BE2C (cell line): ENCODE measurements around the gene NME2.
"Not testable (repeated sequence)": the region's sequence is repeated elsewhere in the genome, so short reads cannot be mapped to it uniquely, and the experiment has no call there.

ENCODE experiments used
- DNase-seq: peaks from one replicate; pipeline ENCODE4 v3.0.0-alpha.2; 2020
- H3K27me3 ChIP-seq: fragments of 250-450 bp; sonication (Bioruptor Pico); 2 replicates; pipeline ENCODE4 v1.5.1; 2020; ENCODE audit warnings: mild to moderate bottlenecking
- H3K36me3 ChIP-seq: fragments of 250-450 bp; sonication (Bioruptor Pico); 2 replicates; pipeline ENCODE4 v1.5.1; 2020; ENCODE audit warnings: mild to moderate bottlenecking
- H3K4me1 ChIP-seq: fragments of 250-450 bp; sonication (Bioruptor Pico); 2 replicates; pipeline ENCODE4 v1.5.1; 2020
- H3K4me3 ChIP-seq: 2 replicates; pipeline ENCODE4 v1.5.1; 2011; ENCODE audit warnings: low read depth, low read length
- H3K9me3 ChIP-seq: fragments of 250-450 bp; sonication (Bioruptor Pico); 2 replicates; pipeline ENCODE4 v1.5.1; 2020
- CTCF ChIP-seq: IDR thresholded peaks from 2 replicates; pipeline ENCODE4 v1.5.1; 2012; ENCODE audit warnings: mild to moderate bottlenecking, low read depth, low read length

The NME2 gene

GRCh38 chr17:51169340-51169739 lies 3.1 kb downstream of the NME2 start:
- no peak for TF ChIP-seq CTCF
- H3K4me1 ChIP-seq: no peaks in the 10 kb centered on the region

GRCh38 chr17:51170736-51171135 lies 4.5 kb downstream of the NME2 start:
- TF ChIP-seq CTCF: no peak
- Histone ChIP-seq H3K27me3 (no peaks in the 10 kb centered on the region), H3K4me1 (no peaks in the 10 kb centered on the region), H3K36me3 (peaks cover 80% of the 10 kb centered on the region), H3K4me3 (no peak overlapping the region), H3K9me3 (no peaks in the 10 kb centered on the region)
- no peak for DNase-seq

More at GRCh38 chr17:51169340-51169739, 3.1 kb downstream of the NME2 start:
- no peaks in the 10 kb centered on the region for H3K9me3 ChIP-seq
- H3K36me3 ChIP-seq: peaks cover 73% of the 10 kb centered on the region
- no peak for DNase-seq
- no peak overlapping the region for H3K4me3 ChIP-seq
- no peaks in the 10 kb centered on the region for H3K27me3 ChIP-seq

GRCh38 chr17:51172030-51172429 lies 5.8 kb downstream of the NME2 start:
- H3K9me3 ChIP-seq, H3K4me1 ChIP-seq, H3K4me3 ChIP-seq, H3K27me3 ChIP-seq, DNase-seq: not testable (repeated sequence)
- H3K36me3 ChIP-seq: peaks cover 76% of the 10 kb centered on the region

DNA sequence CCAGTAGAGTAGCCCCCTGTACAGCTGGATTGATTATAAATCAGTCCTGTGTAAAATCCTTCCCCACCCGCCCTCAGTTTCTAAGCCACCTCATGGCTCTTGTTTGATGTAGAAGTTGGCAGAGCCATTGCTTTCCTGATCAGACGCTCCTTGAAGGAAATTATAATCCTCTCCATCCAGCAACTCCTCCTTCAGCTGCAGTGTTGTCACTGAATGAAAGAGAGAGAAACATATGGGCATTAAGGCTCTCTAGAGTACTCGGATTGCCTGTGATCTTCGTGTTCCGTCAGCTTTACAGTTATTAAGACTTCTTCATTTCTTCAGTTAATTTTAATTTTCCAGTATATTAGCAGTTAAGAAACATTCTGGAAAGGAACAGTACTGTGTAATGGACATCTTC lies 14.3 kb downstream of the NME2 start:
- Histone ChIP-seq H3K36me3 (peaks cover 20% of the 10 kb centered on the region), H3K4me3 (no peak overlapping the region), H3K4me1 (peaks cover 5% of the 10 kb centered on the region), H3K9me3 (no peaks in the 10 kb centered on the region), H3K27me3 (no peaks in the 10 kb centered on the region)
- TF ChIP-seq CTCF: no peak
- no peak for DNase-seq

GRCh38 chr17:51184124-51184523 lies 17.9 kb downstream of the NME2 start:
- no peaks in the 10 kb centered on the region for H3K27me3 ChIP-seq
- peaks cover 5% of the 10 kb centered on the region for H3K4me1 ChIP-seq
- peaks cover 23% of the 10 kb centered on the region for H3K36me3 ChIP-seq
- no peak overlapping the region for H3K4me3 ChIP-seq
- TF ChIP-seq CTCF: no peak
- H3K9me3 ChIP-seq: no peaks in the 10 kb centered on the region
- DNase-seq: no peak

DNA sequence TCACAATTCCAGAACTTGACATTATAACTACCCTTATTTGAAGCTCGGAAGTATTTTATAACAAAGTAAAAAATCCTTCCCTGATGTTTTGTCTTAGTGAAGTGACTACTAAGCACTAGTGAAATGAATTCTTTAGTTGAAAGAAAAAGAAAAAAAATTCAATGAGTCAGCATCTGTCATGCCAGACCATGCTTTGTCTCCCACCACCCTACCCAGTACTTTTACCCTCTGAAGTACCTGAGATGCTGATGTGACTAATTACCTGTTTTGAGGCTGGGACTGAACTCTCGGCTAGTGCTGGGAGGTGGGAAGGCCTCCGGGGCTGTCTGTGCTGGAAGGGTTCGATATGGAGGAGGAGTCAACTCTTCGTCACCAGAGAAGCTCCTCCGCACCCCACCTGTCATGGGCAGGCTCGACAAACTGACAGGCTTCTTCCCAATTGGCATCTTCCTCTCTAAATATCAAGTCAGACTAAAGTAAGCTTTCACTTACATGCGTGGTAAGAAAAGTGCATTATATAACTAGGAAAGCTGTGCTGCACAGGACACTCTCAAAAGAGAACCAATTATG lies 19.6 kb downstream of the NME2 start:
- Histone ChIP-seq H3K9me3 (no peaks in the 10 kb centered on the region), H3K4me3 (no peak overlapping the region), H3K27me3 (no peaks in the 10 kb centered on the region), H3K36me3 (peaks cover 30% of the 10 kb centered on the region), H3K4me1 (peaks cover 5% of the 10 kb centered on the region)
- DNase-seq: no peak
- TF ChIP-seq CTCF: no peak
